GM23338 (cell line): Measurements from ENCODE around the gene DEPDC1.
A peak's percentile ranks its signal among the peaks of the same experiment; 100 is the strongest.

ENCODE experiments used
- CTCF ChIP-seq, 2 experiments: fragments of 200-600 bp in 1 of 2; sonication (generic) in 1 of 2; conservative IDR thresholded peaks; 2 replicates each; pipeline versions ENCODE4 v1.5.1 to v1.6.1; 2016 to 2017; ENCODE audit warnings: antibody characterized with exemption in 2 of 2, low read depth in 2 of 2, mild to moderate bottlenecking in 2 of 2, moderate library complexity in 1 of 2
- EZH2 ChIP-seq: fragments of 200-600 bp; sonication (generic); IDR thresholded peaks from one replicate; pipeline ENCODE4 v1.8.0; 2017; ENCODE audit warnings: antibody characterized with exemption, mild to moderate bottlenecking, low read depth; ENCODE audit not compliant: unreplicated experiment

- peak; percentile 73 to 82 for TF ChIP-seq CTCF (conservative IDR thresholded peaks at IDR 0.05; ENCODE audit: low read depth in 2 of 2)
- TF ChIP-seq EZH2 = no peak
These were observed 53.9 kb downstream of the DEPDC1 start for GRCh38 chr1:68442822-68443556.
